SK-N-SH (cell line): ENCODE results near the gene ADAMTS16.

ENCODE experiments used
- JUND ChIP-seq: IDR thresholded peaks from 2 replicates; pipeline ENCODE4 v1.4.0; 2012
- TAF1 ChIP-seq: IDR thresholded peaks from 2 replicates; pipeline ENCODE4 v1.6.1; 2012; ENCODE audit warnings: low read depth, mild to moderate bottlenecking, low read length, moderate library complexity, borderline replicate concordance
- TF ChIP-seq, protein P1 (sequence below): fragments of 200-600 bp; sonication (generic); IDR thresholded peaks from 2 replicates; pipeline ENCODE4 v1.6.1; 2017; ENCODE audit warnings: antibody characterized with exemption, mild to moderate bottlenecking, moderate library complexity

DNA sequence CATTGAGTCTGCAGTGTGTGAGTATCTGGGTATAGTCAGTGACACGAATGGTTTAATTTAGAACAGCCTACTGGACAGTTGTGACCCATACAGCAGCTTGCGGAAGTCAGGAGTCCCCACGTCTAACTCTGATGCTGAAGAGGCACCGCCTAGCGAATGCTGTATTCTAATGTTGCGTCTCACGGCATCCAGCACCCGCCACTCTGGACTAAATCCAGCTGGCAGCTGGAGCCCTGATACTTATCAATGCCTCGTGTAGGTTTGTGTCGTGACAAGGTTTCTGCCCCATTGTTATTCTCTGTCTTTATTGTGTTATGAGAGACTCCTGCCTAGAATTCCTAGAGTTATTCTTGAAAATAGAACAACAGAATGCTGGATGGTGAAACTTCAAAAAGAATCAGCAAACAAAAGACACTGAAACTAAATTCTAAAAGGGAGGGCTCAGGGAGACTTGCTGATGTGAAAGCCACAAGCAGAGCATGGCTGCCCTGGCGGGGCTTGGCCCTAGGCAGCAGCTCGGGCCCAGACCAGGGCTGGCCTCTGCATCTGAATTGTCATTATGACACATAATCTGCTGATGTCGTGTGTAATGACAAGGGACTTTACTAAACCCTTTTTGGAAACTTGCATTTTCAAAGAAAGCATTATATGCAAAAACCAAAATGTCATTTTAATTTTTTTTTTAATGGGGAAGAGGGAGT is 158.9 kb downstream of the ADAMTS16 start:
- TF ChIP-seq, protein P1, sequence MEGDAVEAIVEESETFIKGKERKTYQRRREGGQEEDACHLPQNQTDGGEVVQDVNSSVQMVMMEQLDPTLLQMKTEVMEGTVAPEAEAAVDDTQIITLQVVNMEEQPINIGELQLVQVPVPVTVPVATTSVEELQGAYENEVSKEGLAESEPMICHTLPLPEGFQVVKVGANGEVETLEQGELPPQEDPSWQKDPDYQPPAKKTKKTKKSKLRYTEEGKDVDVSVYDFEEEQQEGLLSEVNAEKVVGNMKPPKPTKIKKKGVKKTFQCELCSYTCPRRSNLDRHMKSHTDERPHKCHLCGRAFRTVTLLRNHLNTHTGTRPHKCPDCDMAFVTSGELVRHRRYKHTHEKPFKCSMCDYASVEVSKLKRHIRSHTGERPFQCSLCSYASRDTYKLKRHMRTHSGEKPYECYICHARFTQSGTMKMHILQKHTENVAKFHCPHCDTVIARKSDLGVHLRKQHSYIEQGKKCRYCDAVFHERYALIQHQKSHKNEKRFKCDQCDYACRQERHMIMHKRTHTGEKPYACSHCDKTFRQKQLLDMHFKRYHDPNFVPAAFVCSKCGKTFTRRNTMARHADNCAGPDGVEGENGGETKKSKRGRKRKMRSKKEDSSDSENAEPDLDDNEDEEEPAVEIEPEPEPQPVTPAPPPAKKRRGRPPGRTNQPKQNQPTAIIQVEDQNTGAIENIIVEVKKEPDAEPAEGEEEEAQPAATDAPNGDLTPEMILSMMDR = no peak
- TF ChIP-seq TAF1 (no peak), JUND (no peak)
